ENCODE data around the gene VEGFB. TPM values are rescaled to one million over a fixed set of nuclear protein-coding genes. Genes with fewer than 3 reads are reported as not detected.

The VEGFB gene
- total and polyA plus RNA-seq, 2 donors (not counting 3 experiments of a cell fraction or from before 2014, with no cell fraction given), result 19.3 to 98.1 TPM

DNA sequence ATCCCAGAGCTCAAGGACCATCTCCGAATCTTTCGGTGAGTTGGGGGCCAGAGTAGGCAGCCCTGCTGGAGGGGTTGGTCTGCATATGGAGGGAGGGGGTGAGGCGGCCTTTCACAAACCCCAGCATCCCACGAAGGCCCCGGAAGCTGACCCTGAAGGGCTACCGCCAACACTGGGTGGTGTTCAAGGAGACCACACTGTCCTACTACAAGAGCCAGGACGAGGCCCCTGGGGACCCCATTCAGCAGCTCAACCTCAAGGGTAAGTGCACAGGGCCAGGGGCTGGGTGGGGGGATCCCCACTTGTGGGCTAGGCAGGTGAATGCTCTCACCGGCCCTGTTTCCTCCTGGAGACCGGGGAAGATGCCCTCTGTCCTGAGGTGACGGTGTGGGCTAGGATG lies 14.6 kb upstream of the VEGFB start:
- no TSS peak for BruUV-seq (replicated peaks)
- POLR2A ChIA-PET, result no interaction called here
- Histone ChIP-seq H3K4me1 (ENCODE audit: control insufficient read depth, extremely low read depth, insufficient read depth, low read length) (no peaks in the 10 kb centered on the region), H3K79me2 (ENCODE audit: control insufficient read depth, insufficient read depth, low read length) (no peaks in the 10 kb centered on the region), H3K9me3 (replicated peaks; ENCODE audit: control insufficient read depth, insufficient read depth, low read length) (no peaks in the 10 kb centered on the region), H4K20me1 (replicated peaks; ENCODE audit: control insufficient read depth, extremely low read depth, insufficient read depth, low read length) (no peaks in the 10 kb centered on the region), H3K36me3 (ENCODE audit: control insufficient read depth in 2 of 2, extremely low read depth in 1 of 2, insufficient read depth in 2 of 2, low read length in 2 of 2) (peaks cover 0 to 6% of the 10 kb centered on the region in 2 experiments), H3K27me3 (ENCODE audit: control insufficient read depth in 2 of 2, insufficient read depth in 2 of 2, low read length in 2 of 2) (no peaks in the 10 kb centered on the region), H3K4me3 (replicated peaks in 1 of 3; ENCODE audit: insufficient read depth in 1 of 3, low read depth in 1 of 3, low read length in 3 of 3) (no peak overlapping the region), H2AFZ (ENCODE audit: low read depth, low read length) (no peak overlapping the region), H3K27ac (ENCODE audit: insufficient read depth, low read depth, low read length) (no peak overlapping the region), H3K9me1 (replicated peaks; ENCODE audit: control insufficient read depth, extremely low read depth, insufficient read depth, low read length) (no peaks in the 10 kb centered on the region), H3K9ac (replicated peaks; ENCODE audit: extremely low read depth, insufficient read depth, low read length) (no peak overlapping the region), H3K4me2 (ENCODE audit: insufficient read depth, low read length) (no peak overlapping the region)
- CTCF ChIA-PET, result interaction anchor here (1.4 kb wide), 1 partner anchor 34 kb away, joined by 3 read pairs; the partner anchor contains the start of gene STIP1
- dilution Hi-C loops (cut with MboI; ENCODE audit: extremely low pct_ligation_motif_present, low sequenced_read_pairs), result no loop called here
- DNase-seq (ENCODE audit: low read depth, low spot score) (no peak), FAIRE-seq (no peak)
- intact Hi-C loops (cut with micrococcal nuclease), result no loop called here
- TF ChIP-seq POLR2A (IDR thresholded peaks at IDR 0.05; ENCODE audit: low read depth, low read length), result no peak
- no peak for TF ChIP-seq GATA2 (IDR thresholded peaks at IDR 0.05; ENCODE audit: insufficient read depth, insufficient read length, low read depth, low read length)
- TF ChIP-seq, protein P1, sequence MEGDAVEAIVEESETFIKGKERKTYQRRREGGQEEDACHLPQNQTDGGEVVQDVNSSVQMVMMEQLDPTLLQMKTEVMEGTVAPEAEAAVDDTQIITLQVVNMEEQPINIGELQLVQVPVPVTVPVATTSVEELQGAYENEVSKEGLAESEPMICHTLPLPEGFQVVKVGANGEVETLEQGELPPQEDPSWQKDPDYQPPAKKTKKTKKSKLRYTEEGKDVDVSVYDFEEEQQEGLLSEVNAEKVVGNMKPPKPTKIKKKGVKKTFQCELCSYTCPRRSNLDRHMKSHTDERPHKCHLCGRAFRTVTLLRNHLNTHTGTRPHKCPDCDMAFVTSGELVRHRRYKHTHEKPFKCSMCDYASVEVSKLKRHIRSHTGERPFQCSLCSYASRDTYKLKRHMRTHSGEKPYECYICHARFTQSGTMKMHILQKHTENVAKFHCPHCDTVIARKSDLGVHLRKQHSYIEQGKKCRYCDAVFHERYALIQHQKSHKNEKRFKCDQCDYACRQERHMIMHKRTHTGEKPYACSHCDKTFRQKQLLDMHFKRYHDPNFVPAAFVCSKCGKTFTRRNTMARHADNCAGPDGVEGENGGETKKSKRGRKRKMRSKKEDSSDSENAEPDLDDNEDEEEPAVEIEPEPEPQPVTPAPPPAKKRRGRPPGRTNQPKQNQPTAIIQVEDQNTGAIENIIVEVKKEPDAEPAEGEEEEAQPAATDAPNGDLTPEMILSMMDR (IDR thresholded peaks at IDR 0.05; ENCODE audit: extremely low read depth in 1 of 2, insufficient read depth in 1 of 2, low read depth in 1 of 2, low read length in 2 of 2), result no peak
- no peak for TF ChIP-seq JUN (IDR thresholded peaks at IDR 0.05; ENCODE audit: borderline replicate concordance, insufficient read depth, insufficient read length, low read depth)
- no peak for TF ChIP-seq POLR2AphosphoS5 (IDR thresholded peaks at IDR 0.05; ENCODE audit: insufficient read depth, low read depth, low read length)
- TF ChIP-seq, protein P2, sequence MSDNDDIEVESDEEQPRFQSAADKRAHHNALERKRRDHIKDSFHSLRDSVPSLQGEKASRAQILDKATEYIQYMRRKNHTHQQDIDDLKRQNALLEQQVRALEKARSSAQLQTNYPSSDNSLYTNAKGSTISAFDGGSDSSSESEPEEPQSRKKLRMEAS (IDR thresholded peaks at IDR 0.05; ENCODE audit: insufficient read depth, insufficient read length), result no peak
- TF ChIP-seq EZH2 (IDR thresholded peaks at IDR 0.05; ENCODE audit: borderline replicate concordance, low read depth, low read length, severe bottlenecking), result no peak
- TF ChIP-seq FOS (IDR thresholded peaks at IDR 0.05; ENCODE audit: borderline replicate concordance, insufficient read depth, low read length), result no peak
- TF ChIP-seq MYC (IDR thresholded peaks at IDR 0.05; ENCODE audit: low read depth, low read length), result no peak
